Upper lobe of right lung (tissue), 1 donor: ENCODE measurements around the gene GRIA4. TPM values are rescaled to one million over a fixed set of nuclear protein-coding genes. Genes with fewer than 3 reads are reported as not detected.
A peak's percentile ranks its signal among the peaks of the same experiment; 100 is the strongest.

Experiments
- ATAC-seq: fragments of 200-7000 bp; cut with Tn5 transposase; one replicate; pipeline ENCODE4 v1.9.1; 2020; ENCODE audit warnings: mild to moderate bottlenecking, moderate library complexity
- DNase-seq: peaks from one replicate; pipeline ENCODE4 v3.0.0-alpha.2; 2020
- H3K27ac ChIP-seq: fragments of 200-600 bp; one replicate; pipeline ENCODE4 v1.8.0; 2022
- H3K27me3 ChIP-seq: fragments of 200-600 bp; one replicate; pipeline ENCODE4 v1.8.0; 2022; ENCODE audit warnings: mild to moderate bottlenecking
- H3K36me3 ChIP-seq: fragments of 200-600 bp; one replicate; pipeline ENCODE4 v1.8.0; 2022
- H3K4me1 ChIP-seq: fragments of 200-600 bp; one replicate; pipeline ENCODE4 v1.8.0; 2022
- H3K4me3 ChIP-seq: fragments of 200-600 bp; one replicate; pipeline ENCODE4 v1.8.0; 2022; ENCODE audit warnings: mild to moderate bottlenecking
- H3K9me3 ChIP-seq: fragments of 200-600 bp; one replicate; pipeline ENCODE4 v1.8.0; 2022
- intact Hi-C: fragments of 100-400 bp; cut with DNase I; formaldehyde crosslinking; loops from one replicate; pipeline ENCODE4 v1.11.0; 2022
- total RNA-seq: library from RNA; stranded (reverse); fragmentation: NEBNext Ultra II Directional; extraction: Animal tissue kit (Norgen Biotek cat#: 25700); gene quantifications from one replicate; pipeline ENCODE4 v1.2.1, GENCODE V29; 2021
- TF ChIP-seq, protein P1 (sequence below): fragments of 200-600 bp; IDR thresholded peaks from one replicate; pipeline ENCODE4 v1.8.0; 2022; ENCODE audit warnings: antibody characterized with exemption
- donor health status: DM: no; HTN: yes; CAD: no; lungs with severe emphysema.

Gene GRIA4
- total RNA-seq, 1 donor from 2014 or later: not detected

DNA sequence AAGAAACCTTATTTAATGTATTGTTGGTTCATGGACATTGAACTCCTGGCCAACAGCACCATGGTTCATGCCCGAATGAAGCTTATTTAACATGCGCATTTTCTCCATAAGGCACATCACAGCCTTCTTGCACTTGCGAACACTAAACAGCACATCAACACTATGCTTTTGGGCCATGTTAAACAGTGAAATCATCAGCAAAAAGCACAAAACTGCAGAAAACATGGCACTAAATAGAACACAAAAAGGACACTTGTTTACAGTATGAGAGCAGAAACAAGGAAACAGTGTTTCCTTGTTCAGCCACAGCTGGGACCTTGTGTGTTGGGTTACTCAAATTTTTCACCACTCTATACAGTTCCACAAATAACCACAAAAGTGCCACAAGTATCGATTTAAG, 289.9 kb downstream of the GRIA4 start:
- no peak overlapping the region for H3K4me3 ChIP-seq
- TF ChIP-seq, protein P1, sequence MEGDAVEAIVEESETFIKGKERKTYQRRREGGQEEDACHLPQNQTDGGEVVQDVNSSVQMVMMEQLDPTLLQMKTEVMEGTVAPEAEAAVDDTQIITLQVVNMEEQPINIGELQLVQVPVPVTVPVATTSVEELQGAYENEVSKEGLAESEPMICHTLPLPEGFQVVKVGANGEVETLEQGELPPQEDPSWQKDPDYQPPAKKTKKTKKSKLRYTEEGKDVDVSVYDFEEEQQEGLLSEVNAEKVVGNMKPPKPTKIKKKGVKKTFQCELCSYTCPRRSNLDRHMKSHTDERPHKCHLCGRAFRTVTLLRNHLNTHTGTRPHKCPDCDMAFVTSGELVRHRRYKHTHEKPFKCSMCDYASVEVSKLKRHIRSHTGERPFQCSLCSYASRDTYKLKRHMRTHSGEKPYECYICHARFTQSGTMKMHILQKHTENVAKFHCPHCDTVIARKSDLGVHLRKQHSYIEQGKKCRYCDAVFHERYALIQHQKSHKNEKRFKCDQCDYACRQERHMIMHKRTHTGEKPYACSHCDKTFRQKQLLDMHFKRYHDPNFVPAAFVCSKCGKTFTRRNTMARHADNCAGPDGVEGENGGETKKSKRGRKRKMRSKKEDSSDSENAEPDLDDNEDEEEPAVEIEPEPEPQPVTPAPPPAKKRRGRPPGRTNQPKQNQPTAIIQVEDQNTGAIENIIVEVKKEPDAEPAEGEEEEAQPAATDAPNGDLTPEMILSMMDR: no peak
- H3K27ac ChIP-seq: no peak overlapping the region
- H3K9me3 ChIP-seq: no peaks in the 10 kb centered on the region
- intact Hi-C loops: no loop called here
- no peaks in the 10 kb centered on the region for H3K36me3 ChIP-seq
- no peaks in the 10 kb centered on the region for H3K27me3 ChIP-seq
- DNase-seq (no peak), ATAC-seq (no peak)
- H3K4me1 ChIP-seq: no peaks in the 10 kb centered on the region

DNA sequence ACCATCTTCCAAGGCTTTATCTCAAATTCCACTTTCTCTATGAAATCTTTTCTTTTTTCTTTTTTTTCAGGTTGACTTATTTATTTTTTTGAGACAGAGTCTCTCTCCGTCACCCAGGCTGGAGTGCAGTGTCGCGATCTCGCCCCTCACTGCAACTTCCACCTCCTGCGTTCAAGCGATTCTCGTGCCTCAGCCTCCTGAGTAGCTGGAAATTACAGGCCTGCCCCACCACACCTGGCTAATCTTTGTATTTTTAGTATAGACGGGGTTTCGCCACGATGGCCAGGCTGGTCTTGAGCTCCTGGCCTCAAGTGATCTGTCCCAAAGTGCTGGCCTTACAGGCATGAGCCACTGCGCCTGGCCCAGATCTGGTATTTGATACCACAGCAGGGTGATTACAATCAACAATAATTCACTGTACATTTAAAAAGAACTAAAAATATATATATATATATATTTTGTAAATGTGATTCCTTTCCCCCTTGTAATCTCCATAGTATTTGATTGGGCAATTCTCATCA, 290.7 kb downstream of the GRIA4 start:
- Histone ChIP-seq H3K27me3 (no peaks in the 10 kb centered on the region), H3K4me1 (no peaks in the 10 kb centered on the region), H3K4me3 (no peak overlapping the region), H3K9me3 (no peaks in the 10 kb centered on the region), H3K27ac (no peak overlapping the region), H3K36me3 (no peaks in the 10 kb centered on the region)
- ATAC-seq (no peak), DNase-seq (peak; percentile 15)
- TF ChIP-seq, protein P1: no peak
- intact Hi-C loops: no loop called here

DNA sequence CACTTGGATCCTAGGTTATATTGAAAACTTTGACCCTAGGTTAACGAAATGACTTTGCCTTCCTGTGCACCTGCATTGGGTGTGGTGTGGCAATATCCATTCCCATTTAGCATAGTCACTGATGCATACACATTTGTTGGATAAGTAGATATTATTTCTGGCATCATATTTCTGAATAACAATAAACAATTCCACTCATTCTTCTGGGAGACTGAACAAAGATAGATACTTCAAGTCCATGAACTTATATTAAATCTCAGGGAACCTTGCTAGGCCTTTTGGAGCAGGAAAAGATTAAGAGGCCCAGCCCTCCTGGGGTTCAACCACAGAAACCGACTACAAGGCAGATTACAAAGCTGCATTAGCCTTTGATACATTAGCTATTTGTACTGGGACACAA, 293.2 kb downstream of the GRIA4 start:
- DNase-seq (no peak), ATAC-seq (no peak)
- H3K4me3 ChIP-seq: no peak overlapping the region
- H3K27ac ChIP-seq: no peak overlapping the region
- no peaks in the 10 kb centered on the region for H3K36me3 ChIP-seq
- TF ChIP-seq, protein P1: no peak
- no peaks in the 10 kb centered on the region for H3K27me3 ChIP-seq
- no peaks in the 10 kb centered on the region for H3K4me1 ChIP-seq
- no peaks in the 10 kb centered on the region for H3K9me3 ChIP-seq
- intact Hi-C loops: no loop called here

DNA sequence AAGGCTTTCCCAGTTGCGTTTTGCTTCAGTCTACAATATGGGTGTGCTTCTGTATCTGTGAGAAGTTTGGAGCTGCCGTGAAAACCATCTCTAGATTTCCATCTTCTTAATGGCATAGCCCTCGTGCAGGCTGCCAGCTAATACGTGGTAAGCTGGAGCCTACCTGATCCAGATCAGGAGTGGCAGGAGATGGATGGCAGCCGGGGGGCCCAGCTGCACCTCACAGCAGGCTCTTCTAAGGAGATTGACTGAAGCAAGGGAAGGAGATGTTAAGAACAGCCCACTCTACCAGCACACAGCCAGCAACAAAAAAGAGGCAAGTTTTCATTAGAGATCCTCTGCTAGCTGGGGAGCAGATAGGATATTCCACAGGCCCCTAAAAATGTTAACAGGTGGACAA, 296.6 kb downstream of the GRIA4 start:
- Histone ChIP-seq H3K36me3 (no peaks in the 10 kb centered on the region), H3K4me3 (no peak overlapping the region), H3K9me3 (no peaks in the 10 kb centered on the region), H3K27me3 (no peaks in the 10 kb centered on the region), H3K27ac (no peak overlapping the region), H3K4me1 (no peaks in the 10 kb centered on the region)
- DNase-seq (no peak), ATAC-seq (no peak)
- intact Hi-C loops: no loop called here
- TF ChIP-seq, protein P1: no peak

DNA sequence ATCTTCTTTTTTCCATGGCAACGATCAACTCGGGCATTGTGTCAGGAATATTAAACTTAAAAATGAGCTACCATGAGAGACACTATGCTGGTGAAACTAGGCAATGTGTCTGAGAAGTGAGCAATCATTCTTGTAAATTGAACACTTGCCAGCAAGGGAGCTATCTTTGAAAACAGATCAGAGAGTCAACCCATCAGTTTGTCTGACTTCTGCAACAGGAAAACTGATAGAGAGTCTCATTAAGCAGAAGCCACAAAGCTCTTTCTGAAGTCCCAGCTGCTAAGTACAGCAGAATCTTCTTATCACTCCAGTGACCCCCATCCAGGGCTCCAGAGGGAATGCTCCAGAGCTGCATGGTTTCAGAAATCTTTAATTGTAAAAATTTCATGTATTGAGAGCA, 297.4 kb downstream of the GRIA4 start:
- no peak overlapping the region for H3K4me3 ChIP-seq
- TF ChIP-seq, protein P1: no peak
- ATAC-seq (no peak), DNase-seq (no peak)
- H3K36me3 ChIP-seq: no peaks in the 10 kb centered on the region
- no peaks in the 10 kb centered on the region for H3K4me1 ChIP-seq
- no peak overlapping the region for H3K27ac ChIP-seq
- intact Hi-C loops: no loop called here
- no peaks in the 10 kb centered on the region for H3K27me3 ChIP-seq
- no peaks in the 10 kb centered on the region for H3K9me3 ChIP-seq
